Sigmoid colon (tissue), 7 donors: ENCODE data around the gene LPAR3. TPM values are rescaled to one million over a fixed set of nuclear protein-coding genes. Genes with fewer than 3 reads are reported as not detected.

Source experiments
- DNase-seq: peaks from one replicate; pipeline ENCODE4 v3.0.0-alpha.2; 2019
- H3K27ac ChIP-seq, 4 donors: fragments of 200-600 bp; sonication (generic); one replicate each; pipeline ENCODE4 v1.5.1; 2016 to 2019; ENCODE audit warnings: mild to moderate bottlenecking in 1 of 4
- H3K27me3 ChIP-seq, 3 donors: fragments of 200-600 bp; sonication (generic); one replicate each; pipeline ENCODE4 v1.5.1; 2019; ENCODE audit warnings: mild to moderate bottlenecking in 1 of 3
- H3K36me3 ChIP-seq, 4 donors: fragments of 200-600 bp; sonication (generic); one replicate each; pipeline ENCODE4 v1.5.1; 2016 to 2019
- H3K4me1 ChIP-seq, 4 donors: fragments of 200-600 bp; sonication (generic); one replicate each; pipeline ENCODE4 v1.5.1; 2017 to 2019
- H3K4me3 ChIP-seq, 4 donors: fragments of 200-600 bp; sonication (generic); one replicate each; pipeline ENCODE4 v1.5.1; 2017 to 2019; ENCODE audit warnings: mild to moderate bottlenecking in 2 of 4, moderate library complexity in 1 of 4
- H3K9me3 ChIP-seq, 4 donors: fragments of 200-600 bp in 3 of 4; sonication (generic) in 3 of 4; one replicate each; pipeline versions ENCODE4 v1.5.1 to v1.6.1; 2013 to 2019
- CTCF ChIP-seq, 4 experiments: fragments of 450-650 bp in 3 of 4; fragments of 200-600 bp in 1 of 4; IDR thresholded peaks; one replicate each; pipeline ENCODE4 v1.5.1; 2016 to 2019; ENCODE audit warnings: antibody characterized with exemption in 4 of 4, mild to moderate bottlenecking in 3 of 4, moderate library complexity in 2 of 4
- EP300 ChIP-seq, 4 donors: sonication (generic); formaldehyde crosslinking; IDR thresholded peaks; one replicate each; pipeline ENCODE4 v1.6.1; 2017; ENCODE audit warnings: antibody characterized with exemption in 4 of 4
- POLR2A ChIP-seq, 2 donors: fragments of 450-650 bp; IDR thresholded peaks; one replicate each; pipeline ENCODE4 v1.6.1; 2016; ENCODE audit warnings: antibody characterized with exemption in 2 of 2, mild to moderate bottlenecking in 2 of 2, moderate library complexity in 2 of 2
- POLR2AphosphoS5 ChIP-seq, 4 donors: sonication (generic); formaldehyde crosslinking; IDR thresholded peaks; one replicate each; pipeline ENCODE4 v1.6.1; 2017; ENCODE audit warnings: antibody characterized with exemption in 4 of 4
- WGBS, 2 donors: extraction: QIAGEN DNeasy Blood & Tissue Kit; methylation state at CpG; one replicate each; pipeline ENCODE4 v1.1.7; 2013; 5-methylcytosine and 5-hydroxymethylcytosine counted together
- intact Hi-C: fragments of 100-400 bp; cut with DNase I; formaldehyde crosslinking; loops from one replicate; pipeline ENCODE4 v1.15.1; 2023
- polyA plus RNA-seq, 3 donors: library from polyadenylated mRNA; stranded (reverse); fragments of 200-250 nt; gene quantifications; one replicate each; pipeline ENCODE4 v1.2.3, GENCODE V29; 2013
- total RNA-seq, 4 donors: library from RNA; depleted of rRNA; stranded (reverse); fragments of >200 nt; gene quantifications; one replicate each; pipeline ENCODE4 v1.1.0, GENCODE V29; 2016
- donor health status: healthy with polysubstance abuse.
- donor health status: Bipolar disorder and iron deficiency.
- donor health status: healthy.

LPAR3 gene
- total and polyA plus RNA-seq, 7 donors = 0.23 to 1.4 (median 0.60) TPM; not detected in 4

- no peak overlapping the region for H3K27ac ChIP-seq
- H3K4me3 ChIP-seq = no peak overlapping the region
- no peak for DNase-seq
- H3K9me3 ChIP-seq = no peaks in the 10 kb centered on the region
- no peaks in the 10 kb centered on the region for H3K36me3 ChIP-seq
- WGBS, 2 donors = 74 to 82% methylated on average over 2 of the region's 2 CpGs
- intact Hi-C loops = no loop called here
- TF ChIP-seq EP300 (IDR thresholded peaks at IDR 0.05) (no peak), POLR2A (IDR thresholded peaks at IDR 0.05) (no peak), POLR2AphosphoS5 (IDR thresholded peaks at IDR 0.05) (no peak), CTCF (IDR thresholded peaks at IDR 0.05) (no peak)
- peaks cover 13 to 39% (median 22%) of the 10 kb centered on the region in 3 donors for H3K27me3 ChIP-seq
- H3K4me1 ChIP-seq = peaks cover 0 to 11% (median 5%) of the 10 kb centered on the region in 4 donors
Measured at GRCh38 chr1:84896279-84896678, 3.3 kb upstream of the LPAR3 start.

DNA sequence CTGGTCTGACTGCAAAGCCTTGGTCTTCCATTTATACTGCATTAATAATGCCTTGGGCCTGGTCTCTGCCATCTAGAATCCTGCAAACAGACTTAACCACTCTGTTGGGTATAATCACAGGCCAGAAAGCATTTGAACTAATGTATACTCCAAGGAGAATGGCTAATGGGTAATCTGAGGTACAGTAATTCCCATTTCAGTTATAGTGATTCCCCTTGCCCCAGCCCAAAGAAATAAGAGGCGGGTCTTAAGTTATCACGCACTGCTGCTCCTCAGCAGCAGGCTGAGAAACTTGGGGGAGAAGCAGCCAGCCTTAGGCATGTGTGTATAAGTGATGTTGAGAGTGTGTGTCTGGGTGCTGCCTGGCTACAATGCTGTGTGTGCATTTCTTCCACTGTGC lies 2.4 kb downstream of the LPAR3 start:
- 92 to 95% methylated on average over 2 of the region's 2 CpGs for WGBS, 2 donors
- H3K4me1 ChIP-seq = peaks cover 0 to 11% (median 5%) of the 10 kb centered on the region in 4 donors
- no peaks in the 10 kb centered on the region for H3K36me3 ChIP-seq
- no peak for TF ChIP-seq POLR2AphosphoS5 (IDR thresholded peaks at IDR 0.05)
- no peak for TF ChIP-seq CTCF (IDR thresholded peaks at IDR 0.05)
- TF ChIP-seq POLR2A (IDR thresholded peaks at IDR 0.05) = no peak
- no peak for TF ChIP-seq EP300 (IDR thresholded peaks at IDR 0.05)
- H3K27me3 ChIP-seq = peaks cover 13 to 40% (median 22%) of the 10 kb centered on the region in 3 donors
- H3K9me3 ChIP-seq = no peaks in the 10 kb centered on the region
- H3K4me3 ChIP-seq = no peak overlapping the region
- no peak overlapping the region for H3K27ac ChIP-seq
- DNase-seq = no peak
- intact Hi-C loops = no loop called here

DNA sequence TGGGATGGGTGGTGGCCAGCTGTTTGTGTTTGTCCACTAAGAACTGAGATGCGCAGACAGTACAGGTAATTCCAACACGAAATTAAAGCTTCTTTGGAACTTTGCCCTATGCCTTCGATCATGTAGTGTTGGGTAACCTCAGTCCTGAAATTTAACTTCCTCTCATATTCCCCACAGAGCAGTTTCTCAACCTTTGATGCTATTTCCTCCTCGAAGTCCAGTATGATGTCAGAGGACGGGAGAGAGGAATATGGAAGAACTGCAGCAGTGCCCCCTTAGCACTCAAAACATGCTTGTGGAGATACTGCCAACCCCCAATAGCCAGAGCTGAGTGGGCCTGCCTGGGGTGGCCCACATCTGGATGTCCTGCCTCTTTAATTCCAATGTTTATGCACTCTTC lies 3.6 kb downstream of the LPAR3 start:
- Histone ChIP-seq H3K4me3 (no peak overlapping the region), H3K27me3 (peaks cover 13 to 32% (median 22%) of the 10 kb centered on the region in 3 donors), H3K36me3 (no peaks in the 10 kb centered on the region), H3K4me1 (peaks cover 0 to 11% (median 5%) of the 10 kb centered on the region in 4 donors), H3K27ac (no peak overlapping the region), H3K9me3 (no peaks in the 10 kb centered on the region)
- DNase-seq = no peak
- WGBS, 2 donors = 68 to 71% methylated on average over 5 of the region's 5 CpGs
- no peak for TF ChIP-seq EP300 (IDR thresholded peaks at IDR 0.05)
- no peak for TF ChIP-seq CTCF (IDR thresholded peaks at IDR 0.05)
- TF ChIP-seq POLR2AphosphoS5 (IDR thresholded peaks at IDR 0.05) = no peak
- no peak for TF ChIP-seq POLR2A (IDR thresholded peaks at IDR 0.05)
- intact Hi-C loops = no loop called here

GRCh38 chr1:84888753-84889152 lies 4.3 kb downstream of the LPAR3 start:
- intact Hi-C loops = no loop called here
- Histone ChIP-seq H3K4me3 (no peak overlapping the region), H3K4me1 (peaks cover 0 to 11% (median 5%) of the 10 kb centered on the region in 4 donors), H3K9me3 (no peaks in the 10 kb centered on the region), H3K27me3 (peaks cover 12 to 26% (median 22%) of the 10 kb centered on the region in 3 donors), H3K36me3 (no peaks in the 10 kb centered on the region), H3K27ac (no peak overlapping the region)
- TF ChIP-seq EP300 (IDR thresholded peaks at IDR 0.05) (no peak), POLR2AphosphoS5 (IDR thresholded peaks at IDR 0.05) (no peak), POLR2A (IDR thresholded peaks at IDR 0.05) (no peak), CTCF (IDR thresholded peaks at IDR 0.05) (no peak)
- DNase-seq = no peak
